Fibroblast of pulmonary artery (primary cell): ENCODE measurements around the gene GEMIN5.
A peak's percentile ranks its signal among the peaks of the same experiment; 100 is the strongest.
"Not testable (repeated sequence)": the region's sequence is repeated elsewhere in the genome, so short reads cannot be mapped to it uniquely, and the experiment has no call there.

ENCODE experiments used
- DNase-seq: peaks from one replicate; pipeline ENCODE4 v3.0.0-alpha.2; 2010; ENCODE audit warnings: low read depth
- H3K4me3 ChIP-seq: replicated peaks from 2 replicates; pipeline ENCODE4 v1.5.1; 2011; ENCODE audit warnings: low read depth, mild to moderate bottlenecking, control low read depth, low read length, moderate library complexity
- TF ChIP-seq, protein P1 (sequence below): IDR thresholded peaks from 2 replicates; pipeline ENCODE4 v1.5.1; 2011; ENCODE audit warnings: mild to moderate bottlenecking, control low read depth, low read length, inconsistent platforms; ENCODE audit errors: missing control alignments

Gene GEMIN5

DNA sequence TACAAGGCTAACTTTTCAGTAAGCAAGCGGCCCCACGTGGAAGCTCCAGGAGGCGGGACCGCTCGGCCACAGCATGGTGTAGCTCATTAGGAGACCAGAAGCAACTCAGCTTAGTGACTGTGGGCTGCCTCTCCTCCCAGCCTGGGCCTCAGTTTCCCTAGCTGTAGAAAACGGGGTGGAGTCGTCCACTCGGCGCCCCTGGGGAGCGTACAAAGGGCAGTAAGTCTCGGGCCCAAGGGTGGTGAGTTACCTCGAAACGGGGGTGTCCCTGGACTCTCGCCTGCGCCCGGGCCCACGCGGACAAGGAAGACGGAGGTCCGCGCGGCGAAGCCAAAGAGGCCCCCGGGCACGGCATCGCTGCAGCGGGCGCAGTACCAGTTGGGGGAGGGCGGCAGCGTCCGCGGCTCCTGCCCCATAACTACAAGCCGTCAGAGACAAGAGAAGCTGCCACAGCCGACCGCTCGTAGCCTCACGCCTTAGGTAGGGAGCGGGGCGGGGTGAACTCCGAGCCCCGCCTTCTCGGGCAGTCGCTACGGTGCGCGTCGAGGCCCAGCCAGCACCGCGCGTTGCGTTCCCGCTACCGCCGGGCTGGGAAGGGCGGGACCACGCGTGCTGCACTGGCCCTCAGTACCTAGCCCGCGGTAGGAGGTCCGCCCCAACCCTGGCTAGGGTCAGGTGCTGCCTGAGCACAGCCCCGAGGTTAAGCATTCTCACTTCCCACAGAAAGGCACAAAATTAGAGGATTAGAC is at the start of gene GEMIN5:
TSS of gene GEMIN5 (minus strand) at position 494 of the 749 bp plus-strand sequence. CDS start at position 416, 78 bp downstream.
- peak; percentile 85 for DNase-seq
- TF ChIP-seq, protein P1, sequence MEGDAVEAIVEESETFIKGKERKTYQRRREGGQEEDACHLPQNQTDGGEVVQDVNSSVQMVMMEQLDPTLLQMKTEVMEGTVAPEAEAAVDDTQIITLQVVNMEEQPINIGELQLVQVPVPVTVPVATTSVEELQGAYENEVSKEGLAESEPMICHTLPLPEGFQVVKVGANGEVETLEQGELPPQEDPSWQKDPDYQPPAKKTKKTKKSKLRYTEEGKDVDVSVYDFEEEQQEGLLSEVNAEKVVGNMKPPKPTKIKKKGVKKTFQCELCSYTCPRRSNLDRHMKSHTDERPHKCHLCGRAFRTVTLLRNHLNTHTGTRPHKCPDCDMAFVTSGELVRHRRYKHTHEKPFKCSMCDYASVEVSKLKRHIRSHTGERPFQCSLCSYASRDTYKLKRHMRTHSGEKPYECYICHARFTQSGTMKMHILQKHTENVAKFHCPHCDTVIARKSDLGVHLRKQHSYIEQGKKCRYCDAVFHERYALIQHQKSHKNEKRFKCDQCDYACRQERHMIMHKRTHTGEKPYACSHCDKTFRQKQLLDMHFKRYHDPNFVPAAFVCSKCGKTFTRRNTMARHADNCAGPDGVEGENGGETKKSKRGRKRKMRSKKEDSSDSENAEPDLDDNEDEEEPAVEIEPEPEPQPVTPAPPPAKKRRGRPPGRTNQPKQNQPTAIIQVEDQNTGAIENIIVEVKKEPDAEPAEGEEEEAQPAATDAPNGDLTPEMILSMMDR = no peak
- H3K4me3 ChIP-seq = peak within 1 kb of the TSS; percentile 90

- no peak overlapping the region for H3K4me3 ChIP-seq
- DNase-seq = peak; percentile 75
- TF ChIP-seq, protein P1 = no peak
Measured at GRCh38 chr5:154986151-154986550, 48.1 kb upstream of the GEMIN5 start.

GRCh38 chr5:154984946-154985516 is 47.0 kb upstream of the GEMIN5 start:
- TF ChIP-seq, protein P1 = no peak
- no peak overlapping the region for H3K4me3 ChIP-seq
- DNase-seq = no peak

GRCh38 chr5:154978294-154978693 is 40.3 kb upstream of the GEMIN5 start:
- DNase-seq, H3K4me3 ChIP-seq: not testable (repeated sequence)

- no peak overlapping the region for H3K4me3 ChIP-seq
- TF ChIP-seq, protein P1 = no peak
- DNase-seq = peak; percentile 23
Measured at GRCh38 chr5:154977409-154977808, 39.4 kb upstream of the GEMIN5 start.

DNA sequence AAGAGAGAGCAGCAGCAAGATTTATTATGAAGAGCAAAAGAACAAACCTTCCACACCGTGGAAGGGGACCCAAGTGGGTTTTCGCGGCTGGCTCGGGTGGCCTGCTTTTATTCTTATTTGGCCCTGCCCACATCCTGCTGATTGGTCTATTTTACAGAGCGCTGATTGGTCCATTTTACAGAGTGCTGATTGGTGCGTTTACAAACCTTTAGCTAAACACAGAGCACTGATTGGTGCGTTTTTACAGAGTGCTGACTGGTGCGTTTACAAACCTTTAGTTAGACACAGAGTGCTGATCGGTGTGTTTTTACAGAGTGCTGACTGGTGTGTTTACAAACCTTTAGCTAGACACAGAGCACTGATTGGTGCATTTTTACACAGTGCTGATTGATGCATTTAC is 38.1 kb upstream of the GEMIN5 start:
- not testable (repeated sequence) for DNase-seq, H3K4me3 ChIP-seq

DNA sequence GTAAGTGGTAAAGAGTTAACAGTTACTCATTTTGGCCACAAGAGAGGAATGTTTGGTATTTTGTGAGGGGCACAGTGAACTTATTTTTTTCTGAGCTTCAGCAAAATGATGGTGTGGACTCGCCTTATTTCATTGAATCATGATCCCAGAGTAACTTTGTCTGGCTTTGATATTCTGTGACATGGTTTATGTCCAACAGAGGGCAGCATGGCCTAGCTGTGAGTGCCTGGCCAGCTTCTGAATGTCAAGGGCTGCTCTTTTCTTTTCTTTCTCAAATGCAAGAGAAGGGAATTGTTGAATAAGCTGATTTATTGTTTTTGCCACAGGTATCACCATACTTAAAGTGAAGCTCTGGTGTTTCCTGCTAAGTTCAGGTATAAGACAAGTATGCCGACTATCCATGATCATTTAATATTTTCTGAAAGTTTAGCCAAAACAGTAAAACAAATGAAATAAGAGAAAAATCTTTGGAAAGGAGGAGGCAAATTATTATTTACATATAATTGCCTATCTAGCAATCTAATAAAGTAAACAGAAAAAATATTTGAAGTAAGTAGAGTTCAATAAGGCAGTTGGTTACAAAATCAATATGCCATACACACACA is 34.6 kb upstream of the GEMIN5 start:
- no peak overlapping the region for H3K4me3 ChIP-seq
- DNase-seq = peak; percentile 70
- TF ChIP-seq, protein P1 = peak; percentile 80
